PFSK-1 (cell line): ENCODE measurements around the gene ERCC2.
A peak's percentile ranks its signal among the peaks of the same experiment; 100 is the strongest.

Experiments used
- FOXP2 ChIP-seq: optimal IDR thresholded peaks from 2 replicates; pipeline ENCODE3; 2011; ENCODE audit warnings: borderline replicate concordance, control low read depth, inconsistent platforms; ENCODE audit not compliant: insufficient read depth; ENCODE audit errors: extremely low read length, extremely low read depth
- POLR2AphosphoS5 ChIP-seq: IDR thresholded peaks from 2 replicates; pipeline ENCODE4 v1.6.1; 2012; ENCODE audit warnings: low read depth, mild to moderate bottlenecking, control low read depth, low read length, moderate library complexity
- REST ChIP-seq, 2 experiments: IDR thresholded peaks; 2 replicates each; pipeline versions ENCODE4 v1.6.1 to v1.8.0; 2011 to 2012; ENCODE audit warnings: low read depth in 2 of 2, low read length in 2 of 2, control low read depth in 1 of 2, inconsistent platforms in 1 of 2, mild to moderate bottlenecking in 1 of 2, moderate library complexity in 1 of 2; ENCODE audit not compliant: insufficient read depth in 1 of 2
- SIN3A ChIP-seq: IDR thresholded peaks from 2 replicates; pipeline ENCODE4 v1.6.1; 2012; ENCODE audit warnings: mild to moderate bottlenecking, low read length, moderate library complexity, borderline replicate concordance; ENCODE audit not compliant: insufficient read depth
- TAF1 ChIP-seq: IDR thresholded peaks from 2 replicates; pipeline ENCODE4 v1.6.1; 2012; ENCODE audit warnings: low read length, control low read depth, borderline replicate concordance; ENCODE audit not compliant: insufficient read depth

Gene ERCC2

GRCh38 chr19:45320997-45321775 is 49.2 kb downstream of the ERCC2 start:
- TF ChIP-seq FOXP2 (no peak), SIN3A (no peak), REST (IDR thresholded peaks at IDR 0.05; ENCODE audit: insufficient read depth in 1 of 2, low read depth in 2 of 2, low read length in 2 of 2) (no peak), POLR2AphosphoS5 (no peak), TAF1 (no peak)

- TF ChIP-seq SIN3A, result no peak
- no peak for TF ChIP-seq TAF1
Measured at GRCh38 chr19:45315304-45315703, 55.1 kb downstream of the ERCC2 start.

- no peak for TF ChIP-seq FOXP2
- TF ChIP-seq POLR2AphosphoS5, result no peak
Measured at GRCh38 chr19:45314708-45315245, 55.6 kb downstream of the ERCC2 start.

- TF ChIP-seq FOXP2 (peak; percentile 12), TAF1 (no peak)
Measured at GRCh38 chr19:45311621-45312020, 58.8 kb downstream of the ERCC2 start.

- TF ChIP-seq SIN3A, result no peak
- no peak for TF ChIP-seq FOXP2
- no peak for TF ChIP-seq TAF1
- no peak for TF ChIP-seq REST (IDR thresholded peaks at IDR 0.05; ENCODE audit: insufficient read depth in 1 of 2, low read depth in 2 of 2, low read length in 2 of 2)
- no peak for TF ChIP-seq POLR2AphosphoS5
Measured at GRCh38 chr19:45307361-45307760, 63.0 kb downstream of the ERCC2 start.

- TF ChIP-seq POLR2AphosphoS5 (no peak), TAF1 (no peak), REST (IDR thresholded peaks at IDR 0.05; ENCODE audit: insufficient read depth in 1 of 2, low read depth in 2 of 2, low read length in 2 of 2) (no peak), SIN3A (no peak), FOXP2 (no peak)
Measured at GRCh38 chr19:45306518-45307027, 63.8 kb downstream of the ERCC2 start.
